Upper lobe of left lung (tissue), 6 donors: ENCODE measurements around the gene IFT27. TPM values are rescaled to one million over a fixed set of nuclear protein-coding genes. Genes with fewer than 3 reads are reported as not detected.
A peak's percentile ranks its signal among the peaks of the same experiment; 100 is the strongest.

Experiments
- ATAC-seq, 2 donors: fragments of 200-7000 bp; cut with Tn5 transposase; one replicate each; pipeline ENCODE4 v1.9.1; 2022; ENCODE audit warnings: mild to moderate bottlenecking in 2 of 2, moderate library complexity in 2 of 2; ENCODE audit not compliant: low FRiP score in 2 of 2
- DNase-seq, 2 donors: peaks; one replicate each; pipeline ENCODE4 v3.0.0-alpha.2; 2019 to 2020
- H3K27ac ChIP-seq, 4 donors: fragments of 200-600 bp; sonication (generic); one replicate each; pipeline ENCODE4 v1.5.1; 2016 to 2019
- H3K27me3 ChIP-seq, 4 donors: fragments of 200-600 bp; sonication (generic); one replicate each; pipeline ENCODE4 v1.5.1; 2017 to 2019
- H3K36me3 ChIP-seq, 4 donors: fragments of 200-600 bp; sonication (generic); one replicate each; pipeline ENCODE4 v1.5.1; 2016 to 2019
- H3K4me1 ChIP-seq, 4 donors: fragments of 200-600 bp; sonication (generic); one replicate each; pipeline ENCODE4 v1.5.1; 2018 to 2019
- H3K4me3 ChIP-seq, 4 donors: fragments of 200-600 bp; sonication (generic); one replicate each; pipeline ENCODE4 v1.5.1; 2017 to 2019; ENCODE audit warnings: mild to moderate bottlenecking in 2 of 4, moderate library complexity in 1 of 4
- H3K9me3 ChIP-seq, 4 donors: fragments of 200-600 bp; sonication (generic); one replicate each; pipeline ENCODE4 v1.5.1; 2018 to 2019
- EP300 ChIP-seq, 4 donors: sonication (generic); formaldehyde crosslinking; IDR thresholded peaks; one replicate each; pipeline ENCODE4 v1.5.1; 2017; ENCODE audit warnings: antibody characterized with exemption in 4 of 4, control low read depth in 2 of 4
- POLR2A ChIP-seq, 4 donors: fragments of 450-650 bp; IDR thresholded peaks; one replicate each; pipeline ENCODE4 v1.5.1; 2016 to 2017; ENCODE audit warnings: antibody characterized with exemption in 4 of 4, mild to moderate bottlenecking in 2 of 4
- POLR2AphosphoS5 ChIP-seq, 2 donors: sonication (generic); formaldehyde crosslinking; IDR thresholded peaks; one replicate each; pipeline ENCODE4 v1.5.1; 2017; ENCODE audit warnings: antibody characterized with exemption in 2 of 2
- WGBS, 2 donors: methylation state at CpG; one replicate each; pipeline ENCODE4 v1.1.5; 2017 to 2018; 5-methylcytosine and 5-hydroxymethylcytosine counted together
- total RNA-seq, 6 donors: library from RNA; depleted of rRNA in 4 of 6; stranded (reverse); fragments of >200 nt in 4 of 6; gene quantifications; one replicate each; pipeline versions ENCODE4 v1.1.0 to v1.2.1, GENCODE V29; 2016 to 2021
- TF ChIP-seq, protein P1 (sequence below), 6 experiments: fragments of 450-650 bp in 4 of 6; fragments of 200-600 bp in 2 of 6; sonication (generic) in 2 of 6; IDR thresholded peaks; one replicate each; pipeline ENCODE4 v1.5.1; 2016 to 2019; ENCODE audit warnings: antibody characterized with exemption in 6 of 6
- donor health status: DM: no; HTN: no; CAD: no; lungs with moderate emphysema.
- donor health status: DM: no; HTN: yes; CAD: no; lungs with severe emphysema.

The IFT27 gene
- total RNA-seq, 6 donors from 2014 or later, result 12.6 to 43.0 (median 27.4) TPM

DNA sequence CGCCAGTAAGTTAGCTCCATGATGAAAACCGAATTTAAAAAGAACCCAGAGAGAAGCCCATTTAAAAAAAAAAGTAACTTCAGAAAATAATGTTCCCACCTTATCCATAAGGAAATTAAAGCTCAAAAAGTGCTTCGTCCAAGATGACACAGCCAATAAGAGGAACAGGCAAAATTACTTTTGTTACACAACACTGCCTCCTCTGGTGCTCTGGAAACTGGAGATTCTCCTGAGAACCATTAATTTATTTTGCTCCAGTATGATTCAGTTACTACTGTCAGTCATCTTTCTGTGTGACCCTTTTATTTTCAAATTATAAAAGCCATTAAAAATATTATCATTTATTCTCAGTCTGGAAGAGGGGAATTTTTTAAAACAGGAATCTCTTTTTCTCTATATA lies 2.0 kb downstream of the IFT27 start:
- Histone ChIP-seq H3K4me3 (no peak overlapping the region), H3K9me3 (no peaks in the 10 kb centered on the region), H3K4me1 (peaks cover 11 to 15% (median 15%) of the 10 kb centered on the region in 4 donors), H3K36me3 (peaks cover 0 to 7% (median 0%) of the 10 kb centered on the region in 4 donors), H3K27me3 (no peaks in the 10 kb centered on the region), H3K27ac (no peak overlapping the region)
- no peak for TF ChIP-seq POLR2AphosphoS5 (IDR thresholded peaks at IDR 0.05)
- TF ChIP-seq POLR2A (IDR thresholded peaks at IDR 0.05), result no peak
- TF ChIP-seq EP300 (IDR thresholded peaks at IDR 0.05), result no peak
- TF ChIP-seq, protein P1, sequence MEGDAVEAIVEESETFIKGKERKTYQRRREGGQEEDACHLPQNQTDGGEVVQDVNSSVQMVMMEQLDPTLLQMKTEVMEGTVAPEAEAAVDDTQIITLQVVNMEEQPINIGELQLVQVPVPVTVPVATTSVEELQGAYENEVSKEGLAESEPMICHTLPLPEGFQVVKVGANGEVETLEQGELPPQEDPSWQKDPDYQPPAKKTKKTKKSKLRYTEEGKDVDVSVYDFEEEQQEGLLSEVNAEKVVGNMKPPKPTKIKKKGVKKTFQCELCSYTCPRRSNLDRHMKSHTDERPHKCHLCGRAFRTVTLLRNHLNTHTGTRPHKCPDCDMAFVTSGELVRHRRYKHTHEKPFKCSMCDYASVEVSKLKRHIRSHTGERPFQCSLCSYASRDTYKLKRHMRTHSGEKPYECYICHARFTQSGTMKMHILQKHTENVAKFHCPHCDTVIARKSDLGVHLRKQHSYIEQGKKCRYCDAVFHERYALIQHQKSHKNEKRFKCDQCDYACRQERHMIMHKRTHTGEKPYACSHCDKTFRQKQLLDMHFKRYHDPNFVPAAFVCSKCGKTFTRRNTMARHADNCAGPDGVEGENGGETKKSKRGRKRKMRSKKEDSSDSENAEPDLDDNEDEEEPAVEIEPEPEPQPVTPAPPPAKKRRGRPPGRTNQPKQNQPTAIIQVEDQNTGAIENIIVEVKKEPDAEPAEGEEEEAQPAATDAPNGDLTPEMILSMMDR (IDR thresholded peaks at IDR 0.05), result peak in 2 of 6 experiments; percentile 17 to 33
- no peak for ATAC-seq
- DNase-seq, result no peak
- WGBS, 2 donors, result 83 to 86% methylated on average over 3 of the region's 3 CpGs

DNA sequence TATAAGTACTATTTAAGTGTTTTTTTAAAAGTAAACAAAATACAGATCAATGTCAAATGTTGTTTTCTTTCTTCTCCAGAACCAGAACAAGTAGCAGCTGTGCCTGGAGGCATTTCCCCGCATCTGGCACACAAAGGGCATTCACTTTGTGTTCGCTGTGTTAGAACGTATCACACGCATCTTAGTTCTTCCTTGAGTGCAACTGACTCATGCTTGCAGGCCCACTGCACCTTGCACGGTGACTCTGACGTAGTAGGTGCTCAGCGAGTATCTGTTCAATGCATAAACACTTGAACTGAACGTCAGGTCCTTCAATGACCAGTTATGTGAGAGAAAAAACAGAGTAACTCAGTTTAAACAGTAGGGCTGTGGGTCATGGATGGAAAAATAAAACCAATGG lies 3.5 kb downstream of the IFT27 start:
- H3K9me3 ChIP-seq, result no peaks in the 10 kb centered on the region
- ATAC-seq (no peak), DNase-seq (no peak)
- H3K27ac ChIP-seq, result no peak overlapping the region
- WGBS, 2 donors, result 91 to 93% methylated on average over 8 of the region's 8 CpGs
- H3K27me3 ChIP-seq, result no peaks in the 10 kb centered on the region
- peaks cover 0 to 9% (median under 1%) of the 10 kb centered on the region in 4 donors for H3K36me3 ChIP-seq
- TF ChIP-seq, protein P1 (IDR thresholded peaks at IDR 0.05), result no peak
- no peak for TF ChIP-seq POLR2A (IDR thresholded peaks at IDR 0.05)
- H3K4me3 ChIP-seq, result no peak overlapping the region
- peaks cover 11 to 15% (median 15%) of the 10 kb centered on the region in 4 donors for H3K4me1 ChIP-seq

DNA sequence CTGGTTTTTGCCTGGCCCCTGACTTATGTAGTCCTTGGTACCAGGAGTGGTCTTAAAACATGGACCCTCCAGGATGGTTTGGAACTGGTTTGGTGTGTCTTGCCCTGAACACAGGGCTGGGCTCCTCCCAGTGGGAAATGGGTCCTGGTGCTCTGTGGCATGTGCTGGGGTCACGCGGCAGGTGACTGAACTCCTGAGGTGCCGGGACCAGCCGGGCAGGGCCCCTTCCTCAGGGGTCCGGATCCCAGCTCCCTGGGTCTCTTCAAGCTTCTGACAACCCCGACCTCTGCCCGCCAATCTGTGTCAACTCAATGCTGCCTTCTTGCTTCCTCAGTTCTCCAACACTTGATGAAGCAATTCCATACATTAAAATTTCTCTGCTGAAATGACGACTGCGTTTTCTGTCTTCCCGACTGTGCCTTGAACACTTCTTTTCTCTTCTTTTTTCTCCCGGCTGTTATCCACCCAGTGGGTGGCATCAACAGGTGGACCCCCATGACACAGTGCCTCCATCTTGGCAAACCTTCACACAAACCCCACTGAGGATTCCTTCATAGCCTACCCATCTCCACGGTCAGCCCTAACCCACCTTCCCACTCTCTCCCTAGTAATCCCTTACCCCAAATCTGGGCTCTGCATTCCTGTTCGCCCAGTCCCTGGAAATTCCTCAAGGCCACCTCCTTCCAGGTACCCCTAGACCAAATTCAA lies 4.4 kb downstream of the IFT27 start:
- DNase-seq (no peak), ATAC-seq (no peak)
- no peak for TF ChIP-seq EP300 (IDR thresholded peaks at IDR 0.05)
- TF ChIP-seq, protein P1 (IDR thresholded peaks at IDR 0.05), result no peak
- no peak for TF ChIP-seq POLR2A (IDR thresholded peaks at IDR 0.05)
- TF ChIP-seq POLR2AphosphoS5 (IDR thresholded peaks at IDR 0.05), result no peak
- Histone ChIP-seq H3K27ac (no peak overlapping the region), H3K36me3 (peaks cover 0 to 13% (median 1%) of the 10 kb centered on the region in 4 donors), H3K9me3 (no peaks in the 10 kb centered on the region), H3K4me1 (peaks cover 8 to 11% (median 10%) of the 10 kb centered on the region in 4 donors), H3K4me3 (no peak overlapping the region), H3K27me3 (no peaks in the 10 kb centered on the region)
- 93 to 95% methylated on average over 13 of the region's 13 CpGs for WGBS, 2 donors

DNA sequence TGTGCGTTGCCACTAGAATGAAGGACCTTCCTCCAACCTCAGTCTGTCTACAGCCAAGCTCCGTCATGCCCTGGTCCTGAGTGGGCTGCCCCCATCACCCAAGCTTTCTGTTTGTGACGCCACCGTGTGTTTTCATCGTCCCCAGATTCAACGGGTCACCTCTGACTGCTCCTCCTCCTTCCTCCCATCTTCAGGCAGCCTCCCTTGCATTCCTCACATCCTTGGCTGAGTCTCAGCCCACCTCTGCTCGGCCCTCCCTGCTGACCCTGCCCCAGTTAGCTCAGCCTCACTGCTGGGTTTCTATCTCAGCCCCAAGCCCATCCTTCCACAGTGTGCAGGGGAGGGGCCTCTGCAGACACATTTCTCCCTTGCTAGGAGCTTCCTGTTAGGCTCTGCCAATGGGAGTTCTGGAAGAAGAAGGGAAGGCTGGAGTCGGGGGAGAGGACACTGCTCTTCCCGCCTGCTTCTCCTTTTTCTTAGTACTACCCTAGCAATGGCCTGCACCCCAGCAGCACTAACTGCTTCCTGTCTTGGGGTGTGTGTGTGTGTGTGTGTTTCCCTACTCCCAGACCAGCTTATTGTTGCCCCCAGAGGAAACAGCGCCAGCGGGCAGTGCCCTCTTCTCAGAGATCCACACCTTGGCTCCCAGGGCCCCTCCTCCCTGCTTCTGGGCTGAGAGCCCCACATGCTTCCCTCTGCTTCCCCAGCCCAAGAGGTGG lies 5.2 kb downstream of the IFT27 start:
- ATAC-seq (no peak), DNase-seq (no peak)
- WGBS, 2 donors, result 61 to 67% methylated on average over 11 of the region's 11 CpGs
- Histone ChIP-seq H3K4me3 (no peak overlapping the region), H3K9me3 (no peaks in the 10 kb centered on the region), H3K36me3 (peaks cover 0 to 20% (median 2%) of the 10 kb centered on the region in 4 donors), H3K27ac (no peak overlapping the region), H3K4me1 (peaks cover 7 to 11% (median 9%) of the 10 kb centered on the region in 4 donors), H3K27me3 (no peaks in the 10 kb centered on the region)
- TF ChIP-seq POLR2A (IDR thresholded peaks at IDR 0.05) (no peak), EP300 (IDR thresholded peaks at IDR 0.05) (no peak), POLR2AphosphoS5 (IDR thresholded peaks at IDR 0.05) (no peak)
- TF ChIP-seq, protein P1 (IDR thresholded peaks at IDR 0.05), result no peak
